Muscle of leg (tissue), 11 donors: ENCODE results near the gene YJEFN3. TPM values are rescaled to one million over a fixed set of nuclear protein-coding genes. Genes with fewer than 3 reads are reported as not detected.

Source experiments
- DNase-seq: peaks from one replicate; pipeline ENCODE4 v3.0.0; 2013
- H3K27ac ChIP-seq: one replicate; pipeline ENCODE4 v1.5.1; 2013; ENCODE audit warnings: mild to moderate bottlenecking, low read length, control low read depth
- H3K27me3 ChIP-seq: one replicate; pipeline ENCODE4 v1.6.1; 2013; ENCODE audit warnings: low read length; ENCODE audit not compliant: control insufficient read depth, insufficient read depth
- H3K36me3 ChIP-seq: one replicate; pipeline ENCODE4 v1.6.1; 2013; ENCODE audit warnings: low read length; ENCODE audit not compliant: control insufficient read depth, insufficient read depth
- H3K4me1 ChIP-seq: one replicate; pipeline ENCODE4 v1.6.1; 2013; ENCODE audit warnings: low read length; ENCODE audit not compliant: control insufficient read depth, insufficient read depth
- H3K4me3 ChIP-seq: one replicate; pipeline ENCODE4 v1.5.1; 2013; ENCODE audit warnings: low read length, control low read depth
- H3K9me3 ChIP-seq: replicated peaks from 2 replicates; pipeline ENCODE4 v1.6.1; 2013; ENCODE audit warnings: low read depth, low read length; ENCODE audit not compliant: control insufficient read depth
- WGBS: methylation state at CpG from one replicate; pipeline ENCODE4 v1.1.5; 2013; ENCODE audit warnings: missing lambda C conversion rate; ENCODE audit not compliant: insufficient coverage; 5-methylcytosine and 5-hydroxymethylcytosine counted together
- polyA plus RNA-seq, 8 donors: library from polyadenylated mRNA; unstranded; fragments of 120-200 nt; gene quantifications; one replicate each; pipeline versions ENCODE4 v1.2.1 to v1.2.3, GENCODE V29; 2013; ENCODE audit warnings: inconsistent platforms in 1 of 8, low replicate concordance in 1 of 8; ENCODE audit not compliant: insufficient read length in 8 of 8, insufficient read depth in 1 of 8
- total RNA-seq: library from RNA; stranded (reverse); fragments of 120-200 nt; gene quantifications from one replicate; pipeline ENCODE4 v1.2.4, GENCODE V29; 2013

Gene YJEFN3
- total and polyA plus RNA-seq, 9 donors: 1.6 to 10.7 (median 6.9) TPM

DNA sequence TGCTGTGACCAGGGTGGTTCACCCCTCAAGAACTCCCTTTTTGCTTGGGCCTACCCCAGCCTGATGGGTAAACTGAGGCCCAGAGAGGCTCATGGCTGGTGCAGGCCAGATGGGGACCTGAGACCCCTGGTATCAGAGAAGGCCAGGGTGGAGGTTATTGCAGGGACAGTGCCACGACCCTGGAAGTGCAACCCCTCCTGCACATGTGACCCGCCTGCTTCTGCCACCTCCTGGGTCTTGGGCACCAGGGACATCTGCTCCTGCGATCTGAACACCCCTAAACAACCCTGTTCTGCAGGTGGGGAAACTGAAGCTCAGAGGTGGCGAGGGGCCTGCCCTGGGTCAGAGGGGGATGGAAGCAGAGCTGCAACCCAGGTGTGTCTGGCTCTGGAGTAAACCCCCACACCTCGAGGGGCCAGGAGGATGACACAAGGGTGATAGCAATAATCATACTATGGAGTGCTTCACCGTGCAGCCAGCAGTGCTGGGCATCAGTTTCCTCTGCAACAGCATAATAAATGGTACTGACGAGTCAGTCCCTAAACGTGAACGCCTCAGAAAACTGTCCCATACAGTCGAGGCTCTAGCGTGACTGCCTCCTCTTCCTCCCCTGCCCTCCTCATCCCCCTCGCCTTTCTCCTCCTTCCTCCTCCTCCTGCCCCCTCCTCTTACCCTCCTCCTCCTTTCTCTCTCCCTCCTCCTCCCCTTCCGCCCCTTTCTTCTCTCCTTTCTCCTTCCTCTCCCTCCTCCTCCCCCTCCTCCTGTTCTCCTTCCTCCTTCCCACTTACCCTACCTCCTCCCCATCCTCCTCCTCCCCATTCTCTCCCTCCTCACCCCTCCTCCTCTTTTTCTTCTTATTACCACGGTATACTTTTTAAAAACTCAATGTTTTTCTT, 4.3 kb downstream of the YJEFN3 start:
- no peaks in the 10 kb centered on the region for H3K9me3 ChIP-seq
- H3K27ac ChIP-seq: no peak overlapping the region
- H3K4me3 ChIP-seq: no peak overlapping the region
- H3K27me3 ChIP-seq: peaks cover 14% of the 10 kb centered on the region
- DNase-seq: no peak
- H3K4me1 ChIP-seq: peaks cover 11% of the 10 kb centered on the region
- 62% methylated on average over 11 of the region's 14 CpGs for WGBS
- peaks cover 20% of the 10 kb centered on the region for H3K36me3 ChIP-seq

DNA sequence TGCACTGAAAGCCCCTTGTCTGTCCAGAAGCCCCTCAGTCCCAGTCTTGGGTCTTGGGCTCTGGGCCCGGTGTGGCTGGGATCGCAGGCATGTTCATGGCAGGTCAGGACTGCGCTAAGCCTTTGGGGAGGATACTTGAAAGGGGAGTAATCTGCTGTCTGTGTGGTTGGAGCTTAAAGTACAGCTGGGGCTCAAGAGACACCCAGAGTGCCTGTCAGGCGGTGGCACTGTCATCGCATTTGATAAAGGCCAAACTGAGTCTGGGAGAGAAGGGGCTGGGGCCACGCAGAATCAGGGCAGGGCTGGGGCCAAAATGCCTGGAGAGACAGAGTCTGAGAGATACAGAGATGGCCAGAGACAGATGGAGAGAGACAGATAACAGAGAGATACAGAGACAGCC, 5.1 kb downstream of the YJEFN3 start:
- peaks cover 21% of the 10 kb centered on the region for H3K27me3 ChIP-seq
- no peak overlapping the region for H3K4me3 ChIP-seq
- H3K9me3 ChIP-seq: no peaks in the 10 kb centered on the region
- peaks cover 19% of the 10 kb centered on the region for H3K4me1 ChIP-seq
- H3K27ac ChIP-seq: no peak overlapping the region
- WGBS: 51% methylated on average over 4 of the region's 6 CpGs
- peaks cover 16% of the 10 kb centered on the region for H3K36me3 ChIP-seq
- no peak for DNase-seq

DNA sequence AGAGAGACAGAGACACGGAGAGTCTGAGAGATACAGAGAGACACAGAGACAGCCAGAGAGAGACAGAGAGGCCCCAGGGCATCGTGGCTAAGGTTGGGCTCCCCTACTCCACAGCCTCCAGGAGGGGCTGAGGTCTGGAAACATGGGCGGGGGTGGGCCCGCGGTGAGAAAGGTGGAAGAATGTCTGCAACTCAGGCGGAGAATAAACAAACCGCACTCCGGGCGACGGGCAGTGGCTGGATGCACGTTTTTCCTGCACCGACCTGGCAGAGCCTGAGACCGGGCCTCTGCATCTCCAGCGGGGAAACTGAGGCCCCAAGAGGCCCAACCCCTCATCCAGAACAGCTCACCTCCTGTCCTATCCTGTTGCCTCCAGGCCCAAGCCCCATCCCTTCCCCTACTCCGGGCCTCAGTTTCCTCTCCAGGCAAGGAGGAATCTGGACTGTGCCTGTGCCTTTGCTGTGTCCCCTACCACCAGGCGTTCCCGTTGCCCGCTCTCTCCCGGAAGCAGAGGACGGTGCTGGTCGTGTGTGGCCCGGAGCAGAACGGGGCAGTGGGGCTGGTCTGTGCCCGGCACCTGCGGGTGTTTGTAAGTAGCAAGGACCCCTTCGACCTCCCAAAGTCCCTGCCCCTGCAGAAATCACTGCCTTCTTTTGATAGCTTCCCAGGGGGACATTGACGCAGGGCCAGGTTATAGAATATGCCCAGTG, 6.0 kb downstream of the YJEFN3 start:
- 72% methylated on average over 24 of the region's 27 CpGs for WGBS
- no peak overlapping the region for H3K27ac ChIP-seq
- no peak overlapping the region for H3K4me3 ChIP-seq
- peaks cover 21% of the 10 kb centered on the region for H3K4me1 ChIP-seq
- peak; percentile 8 for DNase-seq
- H3K27me3 ChIP-seq: peaks cover 30% of the 10 kb centered on the region
- H3K36me3 ChIP-seq: peaks cover 11% of the 10 kb centered on the region
- H3K9me3 ChIP-seq: no peaks in the 10 kb centered on the region

DNA sequence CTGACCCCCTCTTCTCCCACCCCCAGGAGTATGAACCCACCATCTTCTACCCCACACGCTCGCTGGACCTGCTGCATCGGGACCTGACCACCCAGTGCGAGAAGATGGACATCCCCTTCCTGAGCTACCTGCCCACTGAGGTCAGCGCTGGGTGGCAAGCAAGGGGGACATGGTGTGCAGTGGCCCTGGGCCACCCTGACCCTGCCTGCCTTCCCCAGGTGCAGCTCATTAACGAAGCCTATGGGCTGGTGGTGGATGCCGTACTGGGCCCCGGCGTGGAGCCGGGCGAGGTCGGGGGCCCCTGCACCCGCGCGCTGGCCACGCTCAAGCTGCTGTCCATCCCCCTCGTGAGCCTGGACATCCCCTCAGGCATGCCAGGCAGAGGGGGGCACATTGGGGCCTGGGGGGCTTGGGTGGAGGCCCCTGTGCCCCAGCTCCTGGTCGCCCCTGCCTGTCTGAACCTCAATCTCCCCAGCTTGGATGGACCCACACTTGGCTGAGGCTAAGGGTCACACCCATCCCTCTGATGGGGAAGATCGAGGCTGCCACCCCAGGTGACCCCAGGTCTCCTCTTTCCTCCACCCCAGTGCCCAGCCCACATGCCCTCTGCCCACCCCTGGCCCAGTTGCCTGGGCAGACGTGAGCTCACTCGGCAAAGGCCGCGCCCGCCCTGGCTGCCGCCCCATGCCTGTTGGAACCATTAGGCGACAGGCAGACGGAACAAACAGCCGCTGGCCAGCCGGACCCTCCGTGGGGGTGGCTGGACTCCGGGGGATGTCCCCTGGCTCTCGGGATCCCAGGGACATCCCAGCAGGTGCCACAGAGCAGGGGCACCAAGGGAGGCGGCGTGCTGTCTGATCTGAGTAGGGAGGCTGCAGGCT, 6.8 kb downstream of the YJEFN3 start:
- WGBS: 80% methylated on average over 31 of the region's 34 CpGs
- Histone ChIP-seq H3K27ac (no peak overlapping the region), H3K4me1 (peaks cover 22% of the 10 kb centered on the region), H3K36me3 (peaks cover 9% of the 10 kb centered on the region), H3K9me3 (no peaks in the 10 kb centered on the region), H3K4me3 (no peak overlapping the region), H3K27me3 (peaks cover 35% of the 10 kb centered on the region)
- peak; percentile 18 for DNase-seq

DNA sequence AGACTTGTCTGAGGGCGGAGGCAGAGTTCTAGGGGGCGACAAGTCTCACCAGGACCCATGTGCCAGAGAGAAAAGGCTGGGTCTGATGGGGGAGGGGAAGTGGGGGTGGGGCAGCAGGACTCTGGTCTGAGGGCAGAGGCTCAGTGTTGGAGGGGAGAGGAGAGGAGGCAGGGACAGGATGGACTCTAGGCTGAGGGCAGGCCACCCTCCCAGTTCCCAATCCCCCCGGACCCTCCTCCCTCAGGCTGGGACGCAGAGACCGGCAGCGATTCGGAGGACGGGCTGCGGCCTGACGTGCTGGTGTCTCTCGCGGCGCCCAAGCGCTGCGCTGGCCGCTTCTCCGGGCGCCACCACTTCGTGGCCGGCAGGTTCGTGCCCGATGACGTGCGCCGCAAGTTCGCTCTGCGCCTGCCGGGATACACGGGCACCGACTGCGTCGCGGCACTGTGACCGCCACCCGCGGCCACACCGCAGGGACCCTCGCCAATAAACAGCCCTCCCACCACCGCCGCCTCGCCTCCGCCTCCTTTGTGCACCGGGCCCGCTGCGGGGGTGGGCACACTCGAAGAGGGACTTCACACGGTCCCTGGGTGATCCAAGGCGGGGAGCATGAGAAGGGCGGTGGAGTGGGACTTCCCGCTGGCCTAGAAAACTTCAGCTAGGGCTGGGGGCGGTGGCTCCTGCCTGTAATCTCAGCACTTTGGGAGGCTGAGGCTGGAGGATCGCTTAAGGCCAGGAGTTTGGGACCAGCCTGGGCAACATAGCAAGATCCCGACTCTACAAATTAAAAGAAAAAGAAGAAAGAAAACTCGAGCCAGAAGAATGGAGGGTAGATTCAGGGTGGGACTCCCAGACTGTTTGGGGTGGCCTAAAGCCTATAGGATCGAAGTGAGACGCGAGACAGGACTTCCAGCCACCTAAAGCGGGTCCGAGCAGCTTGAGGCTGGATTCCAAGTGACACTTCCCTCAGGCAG, 8.7 kb downstream of the YJEFN3 start:
- H3K9me3 ChIP-seq: no peaks in the 10 kb centered on the region
- 30% methylated on average over 44 of the region's 59 CpGs for WGBS
- H3K36me3 ChIP-seq: no peaks in the 10 kb centered on the region
- peak; percentile 21 for DNase-seq
- H3K27me3 ChIP-seq: peaks cover 53% of the 10 kb centered on the region
- no peak overlapping the region for H3K27ac ChIP-seq
- no peak overlapping the region for H3K4me3 ChIP-seq
- H3K4me1 ChIP-seq: peaks cover 32% of the 10 kb centered on the region

DNA sequence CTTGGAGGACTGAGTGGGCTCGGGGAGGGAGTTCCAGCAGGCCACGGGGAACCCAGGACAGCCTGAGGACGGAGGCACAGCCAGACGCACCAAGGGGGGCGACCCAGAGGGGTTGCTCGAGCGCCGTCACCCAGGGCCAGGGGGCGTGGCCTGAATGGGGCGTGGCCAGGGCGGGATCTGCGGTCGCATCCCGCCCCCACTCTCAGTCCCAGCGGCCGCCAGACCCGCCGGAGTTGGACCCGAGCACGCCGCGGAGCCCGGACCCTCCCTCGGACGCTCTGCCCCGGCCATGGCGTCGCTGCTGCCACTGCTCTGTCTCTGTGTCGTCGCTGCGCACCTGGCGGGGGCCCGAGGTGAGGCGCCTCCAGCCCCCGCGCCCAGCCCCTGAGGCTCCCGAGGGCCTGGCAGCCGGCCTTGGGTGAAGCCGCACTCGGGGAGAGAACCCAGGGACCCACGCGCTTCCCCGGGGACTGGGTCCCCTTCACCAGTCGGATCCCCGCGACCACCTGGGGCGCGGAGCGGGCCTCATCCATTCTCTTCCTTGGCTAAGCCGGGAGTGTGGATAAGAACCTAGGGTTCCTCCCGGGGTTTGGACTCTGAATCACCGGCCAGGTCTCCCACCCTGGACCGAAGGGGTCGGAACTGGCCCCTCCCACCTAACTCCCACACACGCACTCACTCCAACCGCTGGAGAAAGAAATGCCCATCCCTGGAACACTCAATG, 9.5 kb downstream of the YJEFN3 start, which contains the start of gene CILP2:
CILP2 (plus strand) TSS at position 205 of the 724 bp plus-strand sequence; CDS start at position 290, 85 bp downstream.
- 1% methylated on average over 53 of the region's 56 CpGs for WGBS
- peaks cover 58% of the 10 kb centered on the region for H3K27me3 ChIP-seq
- DNase-seq: peak; percentile 61

DNA sequence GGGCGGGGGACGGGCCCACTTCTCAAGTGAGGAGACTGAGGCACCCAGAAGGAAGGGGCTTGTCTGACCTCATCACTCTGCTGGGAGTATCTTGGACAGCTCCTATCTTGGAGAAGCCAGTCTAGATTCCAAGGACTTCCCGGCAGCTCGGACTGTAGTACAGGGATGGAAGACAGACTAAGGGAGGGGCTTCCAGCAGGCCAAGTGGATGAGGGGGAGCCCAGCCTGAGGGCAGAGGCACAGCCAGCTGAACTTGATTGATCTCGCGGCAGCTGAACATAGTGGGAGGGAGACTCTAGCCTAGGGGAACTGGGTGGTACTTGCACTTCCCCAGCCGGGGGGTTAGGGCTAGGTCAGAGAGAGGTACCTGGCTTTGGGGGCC, 10.1 kb downstream of the YJEFN3 start:
- H3K4me3 ChIP-seq: no peak overlapping the region

More for the DNA sequence above, 9.5 kb downstream of the YJEFN3 start, which contains the start of gene CILP2:
- peaks cover 30% of the 10 kb centered on the region for H3K4me1 ChIP-seq
- H3K27ac ChIP-seq: no peak within 1 kb of the TSS
- H3K4me3 ChIP-seq: peak within 1 kb of the TSS; percentile 1
- H3K9me3 ChIP-seq: no peaks in the 10 kb centered on the region
- no peaks in the 10 kb centered on the region for H3K36me3 ChIP-seq

DNA sequence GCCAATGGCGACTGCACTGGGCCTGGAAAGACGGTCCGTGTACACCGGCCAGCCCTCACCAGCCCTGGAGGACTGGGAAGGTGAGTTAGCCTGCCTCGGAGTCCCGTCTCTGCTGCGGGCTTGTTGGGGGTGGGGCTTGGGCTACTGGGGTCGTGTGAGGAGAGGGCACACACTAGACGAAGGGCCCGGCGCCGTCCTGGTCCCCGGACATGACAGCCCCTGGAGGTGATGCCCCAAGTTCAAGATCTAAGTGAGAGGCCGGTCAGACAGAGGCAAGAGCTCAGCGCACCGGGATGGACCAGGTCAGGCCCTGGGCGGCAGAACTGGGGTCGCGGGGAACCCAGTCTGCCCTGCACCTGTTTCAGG, 11.0 kb downstream of the YJEFN3 start:
- DNase-seq: no peak
- Histone ChIP-seq H3K4me3 (no peak overlapping the region), H3K4me1 (peaks cover 30% of the 10 kb centered on the region), H3K36me3 (no peaks in the 10 kb centered on the region), H3K9me3 (no peaks in the 10 kb centered on the region), H3K27ac (no peak overlapping the region), H3K27me3 (peaks cover 58% of the 10 kb centered on the region)
- WGBS: 28% methylated on average over 18 of the region's 19 CpGs

More for the DNA sequence above, 10.1 kb downstream of the YJEFN3 start:
- Histone ChIP-seq H3K36me3 (no peaks in the 10 kb centered on the region), H3K4me1 (peaks cover 30% of the 10 kb centered on the region), H3K9me3 (no peaks in the 10 kb centered on the region), H3K27ac (no peak overlapping the region), H3K27me3 (peaks cover 58% of the 10 kb centered on the region)
- WGBS: 20% methylated on average over 7 of the region's 7 CpGs
- peak; percentile 79 for DNase-seq
